Activated naive CD4-positive, alpha-beta T cell treated with anti-CD3 and anti-CD28 coated beads, Interleukin-2, amount 10 ng/mL, durations not matched to agents 7 days and 5 days (primary cell): ENCODE measurements around the gene KPNA2.
"Not testable (repeated sequence)": the region's sequence is repeated elsewhere in the genome, so short reads cannot be mapped to it uniquely, and the experiment has no call there.

Experiments used
- CTCF ChIA-PET: fragments of 350-600 bp; sonication (Branson Sonifier 250); formaldehyde crosslinking; loops from one replicate; lab custom pipeline; 2021; ENCODE audit warnings: antibody characterized with exemption; lab: Charles Lee
- DNase-seq: peaks from one replicate; pipeline ENCODE4 v3.0.0-alpha.2; 2020
- H3K27ac Mint-ChIP-seq: one replicate; pipeline ENCODE4 v1.8.0; 2021; ENCODE audit warnings: mild to moderate bottlenecking, moderate library complexity, mixed read lengths
- H3K27me3 Mint-ChIP-seq: one replicate; pipeline ENCODE4 v1.8.0; 2021; ENCODE audit warnings: mild to moderate bottlenecking, mixed read lengths
- H3K36me3 Mint-ChIP-seq: one replicate; pipeline ENCODE4 v1.8.0; 2021; ENCODE audit warnings: mixed read lengths
- H3K4me1 Mint-ChIP-seq: one replicate; pipeline ENCODE4 v1.8.0; 2021; ENCODE audit warnings: mixed read lengths
- H3K4me3 Mint-ChIP-seq: one replicate; pipeline ENCODE4 v1.8.0; 2021; ENCODE audit warnings: mild to moderate bottlenecking, moderate library complexity, mixed read lengths
- H3K9me3 Mint-ChIP-seq: one replicate; pipeline ENCODE4 v1.8.0; 2021; ENCODE audit warnings: mixed read lengths

Gene KPNA2

DNA sequence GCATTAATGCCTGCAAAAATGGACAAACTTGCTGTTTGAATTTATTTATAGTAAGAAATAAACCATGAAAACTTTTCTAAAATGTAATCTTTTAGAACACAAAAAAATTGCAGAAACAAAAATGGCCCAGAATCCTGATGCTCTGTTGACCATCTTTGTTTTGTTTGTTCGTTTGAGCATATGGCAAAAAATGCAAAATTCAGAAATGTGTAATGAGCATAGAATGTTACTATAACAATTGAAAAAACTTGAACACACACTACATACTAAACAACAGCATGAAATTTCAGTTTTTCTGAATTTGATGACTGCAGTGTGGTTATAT, 1.1 kb upstream of the KPNA2 start:
- no peak for DNase-seq
- Mint-ChIP-seq H3K4me3 (no peak overlapping the region), H3K36me3 (peaks cover 25% of the 10 kb centered on the region), H3K9me3 (no peaks in the 10 kb centered on the region), H3K27me3 (peaks cover 7% of the 10 kb centered on the region), H3K27ac (no peak overlapping the region), H3K4me1 (peaks cover 27% of the 10 kb centered on the region)
- CTCF ChIA-PET, result no interaction called here

DNA sequence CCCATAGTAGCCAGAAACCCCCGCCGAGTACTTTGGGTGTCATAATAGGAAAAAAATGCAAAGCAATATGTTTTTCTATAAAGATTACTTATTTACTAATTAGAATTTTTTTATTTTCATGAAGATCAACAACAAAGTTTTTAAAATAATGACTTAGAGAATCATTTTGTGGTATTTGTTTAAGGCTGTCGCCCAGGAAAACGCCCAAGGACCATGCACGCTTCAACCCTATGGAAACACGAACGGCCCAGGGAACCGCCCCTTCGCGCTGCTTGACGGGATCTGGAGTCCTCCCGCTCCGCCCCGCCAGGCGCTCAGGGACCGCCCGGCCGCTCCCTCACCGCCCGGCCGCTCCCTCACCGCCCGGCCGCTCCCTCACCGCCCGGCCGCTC, 408 bp upstream of the KPNA2 start:
- H3K27me3 Mint-ChIP-seq, result peaks cover 7% of the 10 kb centered on the region
- peak; percentile 95 for DNase-seq

DNA sequence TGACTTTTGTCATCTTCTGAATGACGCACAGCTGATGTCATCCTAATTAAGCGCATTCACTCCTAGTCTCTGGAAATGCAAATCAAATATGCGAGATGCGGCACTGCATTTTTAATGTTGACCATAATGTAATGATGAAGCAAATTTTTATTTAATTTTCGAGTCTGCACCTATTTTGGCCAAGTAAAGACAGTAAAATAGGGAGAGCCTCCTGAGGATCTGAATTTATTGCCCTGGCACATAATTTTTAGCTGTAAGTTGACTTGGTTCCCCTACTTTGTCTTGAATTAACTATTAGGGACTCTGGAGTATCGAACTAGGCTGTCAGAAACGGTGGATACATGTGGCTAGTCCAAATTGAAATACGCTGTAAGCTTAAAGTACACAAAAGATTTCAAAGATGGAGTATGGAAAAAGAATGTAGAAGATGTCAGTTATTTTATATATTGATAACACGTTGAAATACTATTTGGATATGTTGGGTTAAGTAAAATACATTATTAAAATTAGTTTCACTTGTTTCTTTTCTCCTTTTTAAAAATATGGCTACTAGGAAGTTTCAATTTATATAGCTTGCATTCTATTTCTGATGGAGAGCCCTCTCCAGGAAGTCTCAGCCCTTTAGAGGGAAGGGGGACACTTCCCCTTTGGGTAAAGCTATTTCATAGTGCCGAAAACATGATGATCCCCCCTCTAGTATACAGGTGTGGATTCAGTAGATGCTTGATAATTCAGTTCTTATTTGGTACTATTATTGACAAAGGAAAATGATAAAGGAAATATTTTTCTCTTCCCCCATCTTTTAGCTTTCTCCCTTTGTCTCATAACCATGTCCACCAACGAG, 991 bp downstream of the KPNA2 start:
- Mint-ChIP-seq H3K27me3 (peaks cover 4% of the 10 kb centered on the region), H3K27ac (peak overlapping the region; percentile 97), H3K9me3 (no peaks in the 10 kb centered on the region), H3K36me3 (peaks cover 35% of the 10 kb centered on the region), H3K4me1 (peaks cover 30% of the 10 kb centered on the region), H3K4me3 (peak overlapping the region; percentile 98)
- CTCF ChIA-PET, result no interaction called here
- DNase-seq, result no peak

More for the DNA sequence above, 408 bp upstream of the KPNA2 start:
- Mint-ChIP-seq H3K4me3 (peak overlapping the region; percentile 98), H3K36me3 (peaks cover 27% of the 10 kb centered on the region), H3K4me1 (peaks cover 27% of the 10 kb centered on the region), H3K9me3 (no peaks in the 10 kb centered on the region), H3K27ac (peak overlapping the region; percentile 97)
- CTCF ChIA-PET, result no interaction called here

DNA sequence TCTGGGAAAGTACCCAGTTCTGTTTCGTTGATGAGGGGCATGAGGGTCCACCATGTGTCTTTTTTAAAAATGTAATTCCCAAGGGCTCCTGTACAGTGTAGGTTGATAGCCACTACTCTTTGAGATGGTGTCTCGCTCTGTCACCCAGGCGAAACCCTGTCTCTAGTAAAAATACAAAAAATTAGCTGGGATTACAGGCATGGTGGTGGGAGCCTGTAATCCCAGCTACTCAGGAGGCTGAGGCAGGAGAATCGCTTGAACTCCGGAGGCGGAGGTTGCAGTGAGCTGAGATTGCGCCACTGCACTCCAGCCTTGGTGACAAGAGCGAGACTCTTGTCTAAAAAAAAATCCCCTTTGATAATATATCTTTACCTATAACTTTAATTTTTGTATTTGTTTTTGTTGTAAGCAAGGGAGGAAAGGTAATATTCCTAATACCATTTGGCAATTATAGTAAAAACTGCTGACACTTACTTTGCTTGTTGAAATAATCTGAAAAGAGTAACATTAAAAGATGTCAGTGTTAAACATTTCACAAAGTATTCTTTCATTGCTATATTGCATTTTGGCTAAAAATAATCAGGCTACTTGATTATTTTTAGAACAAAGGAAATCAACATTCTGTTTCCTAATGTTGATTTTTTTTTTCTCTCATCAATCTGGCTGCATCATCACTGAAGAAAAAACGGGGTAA, 11.8 kb downstream of the KPNA2 start:
- CTCF ChIA-PET, result interaction anchor here (0.7 kb wide), 1 partner anchor 635 kb away, joined by 3 read pairs; no protein-coding TSS in a partner anchor
- no peak for DNase-seq
- Mint-ChIP-seq H3K9me3 (no peaks in the 10 kb centered on the region), H3K4me3 (no peak overlapping the region), H3K27ac (no peak overlapping the region), H3K27me3 (no peaks in the 10 kb centered on the region), H3K36me3 (peaks cover 54% of the 10 kb centered on the region), H3K4me1 (peaks cover 9% of the 10 kb centered on the region)

DNA sequence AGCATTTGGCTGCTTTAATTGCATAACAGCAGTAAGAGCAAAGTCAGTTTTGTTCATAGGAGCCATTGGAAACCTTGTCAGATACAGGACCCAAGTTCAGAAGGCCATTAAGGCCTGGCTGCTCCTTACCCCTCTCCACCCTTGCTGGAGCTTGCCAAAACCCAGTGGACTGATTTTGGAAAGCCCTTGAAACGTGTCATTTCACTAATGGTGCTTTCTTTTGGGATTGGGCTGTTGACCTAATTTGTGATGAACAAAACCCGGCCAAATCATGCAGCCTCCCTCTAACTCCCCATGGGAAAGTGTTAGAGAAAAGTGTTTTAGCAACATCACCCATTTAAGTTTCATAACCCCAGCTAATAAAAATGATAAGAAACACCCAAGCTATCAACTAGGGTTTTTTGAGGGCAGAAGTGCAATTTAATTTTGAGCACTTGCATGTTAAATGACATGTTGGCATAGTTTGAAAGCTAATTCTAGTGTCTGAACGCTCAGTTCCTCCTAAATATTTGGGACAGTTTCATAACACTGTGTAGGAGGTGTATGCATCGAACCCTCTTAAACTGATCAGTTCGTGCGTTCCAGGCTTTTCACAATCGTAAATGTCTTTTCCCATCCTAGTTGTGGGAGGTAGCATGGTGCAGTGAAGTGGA, 12.5 kb downstream of the KPNA2 start:
- CTCF ChIA-PET, result interaction anchor here (0.7 kb wide), 1 partner anchor 634 kb away, joined by 3 read pairs; no protein-coding TSS in a partner anchor
- not testable (repeated sequence) for H3K27me3 Mint-ChIP-seq, H3K4me3 Mint-ChIP-seq, H3K27ac Mint-ChIP-seq, DNase-seq, H3K9me3 Mint-ChIP-seq, H3K4me1 Mint-ChIP-seq
- H3K36me3 Mint-ChIP-seq, result peaks cover 50% of the 10 kb centered on the region

DNA sequence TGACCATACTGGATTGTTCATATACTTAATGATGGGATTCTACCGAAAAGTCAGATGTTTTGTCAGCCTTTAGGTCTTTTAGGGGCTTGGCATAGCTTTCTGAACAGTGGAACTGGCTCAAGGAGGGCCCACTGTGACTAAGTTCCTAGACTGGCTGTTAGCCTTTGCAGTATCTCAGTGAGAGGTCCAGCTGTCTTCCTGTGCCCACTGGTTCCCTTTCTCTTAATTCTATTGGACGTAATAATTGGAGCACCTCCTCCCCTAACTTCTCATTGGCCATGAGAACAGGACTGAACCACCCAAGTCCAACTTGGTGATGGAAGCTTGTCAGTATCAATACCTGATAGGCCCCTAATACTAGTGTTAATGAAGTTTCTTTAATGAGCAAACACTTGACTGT, 13.5 kb downstream of the KPNA2 start:
- H3K36me3 Mint-ChIP-seq, result peaks cover 40% of the 10 kb centered on the region
- peaks cover 3% of the 10 kb centered on the region for H3K27me3 Mint-ChIP-seq
- no peak for DNase-seq
- peak overlapping the region; percentile 15 for H3K27ac Mint-ChIP-seq
- no peak overlapping the region for H3K4me3 Mint-ChIP-seq
- no peaks in the 10 kb centered on the region for H3K9me3 Mint-ChIP-seq
- CTCF ChIA-PET, result no interaction called here
- peaks cover 5% of the 10 kb centered on the region for H3K4me1 Mint-ChIP-seq

DNA sequence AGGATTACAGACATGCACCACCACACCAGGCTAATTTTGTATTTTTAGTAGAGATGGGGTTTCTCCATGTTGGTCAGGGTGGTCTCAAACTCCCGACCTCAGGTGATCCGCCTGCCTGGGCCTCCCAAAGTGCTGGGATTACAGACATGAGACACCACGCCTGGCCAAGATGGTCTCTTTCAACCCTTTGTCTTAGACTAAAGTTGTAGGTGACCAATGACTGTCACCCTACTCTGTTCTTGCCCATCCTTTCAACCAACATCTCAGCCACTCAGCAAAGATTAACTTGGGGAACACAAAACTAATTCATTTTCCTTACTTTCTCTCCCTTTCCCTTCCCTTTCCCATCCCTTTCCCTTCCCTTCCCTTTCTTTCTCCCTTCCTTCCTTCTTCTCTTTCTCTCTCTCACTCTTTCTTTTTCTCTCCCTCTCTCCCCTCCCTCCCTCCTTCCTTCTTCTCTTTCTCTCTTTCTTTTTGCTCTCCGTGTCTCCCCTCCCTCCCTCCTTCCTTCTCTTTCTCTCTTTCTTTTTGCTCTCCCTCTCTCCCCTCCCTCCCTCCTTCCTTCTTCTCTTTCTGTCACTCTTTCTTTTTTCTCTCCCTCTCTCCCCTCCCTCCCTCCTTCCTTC, 14.4 kb downstream of the KPNA2 start:
- Mint-ChIP-seq H3K4me1 (peaks cover 11% of the 10 kb centered on the region), H3K36me3 (peaks cover 32% of the 10 kb centered on the region)
- H3K27me3 Mint-ChIP-seq, H3K9me3 Mint-ChIP-seq, H3K27ac Mint-ChIP-seq, H3K4me3 Mint-ChIP-seq, CTCF ChIA-PET, DNase-seq: not testable (repeated sequence)

DNA sequence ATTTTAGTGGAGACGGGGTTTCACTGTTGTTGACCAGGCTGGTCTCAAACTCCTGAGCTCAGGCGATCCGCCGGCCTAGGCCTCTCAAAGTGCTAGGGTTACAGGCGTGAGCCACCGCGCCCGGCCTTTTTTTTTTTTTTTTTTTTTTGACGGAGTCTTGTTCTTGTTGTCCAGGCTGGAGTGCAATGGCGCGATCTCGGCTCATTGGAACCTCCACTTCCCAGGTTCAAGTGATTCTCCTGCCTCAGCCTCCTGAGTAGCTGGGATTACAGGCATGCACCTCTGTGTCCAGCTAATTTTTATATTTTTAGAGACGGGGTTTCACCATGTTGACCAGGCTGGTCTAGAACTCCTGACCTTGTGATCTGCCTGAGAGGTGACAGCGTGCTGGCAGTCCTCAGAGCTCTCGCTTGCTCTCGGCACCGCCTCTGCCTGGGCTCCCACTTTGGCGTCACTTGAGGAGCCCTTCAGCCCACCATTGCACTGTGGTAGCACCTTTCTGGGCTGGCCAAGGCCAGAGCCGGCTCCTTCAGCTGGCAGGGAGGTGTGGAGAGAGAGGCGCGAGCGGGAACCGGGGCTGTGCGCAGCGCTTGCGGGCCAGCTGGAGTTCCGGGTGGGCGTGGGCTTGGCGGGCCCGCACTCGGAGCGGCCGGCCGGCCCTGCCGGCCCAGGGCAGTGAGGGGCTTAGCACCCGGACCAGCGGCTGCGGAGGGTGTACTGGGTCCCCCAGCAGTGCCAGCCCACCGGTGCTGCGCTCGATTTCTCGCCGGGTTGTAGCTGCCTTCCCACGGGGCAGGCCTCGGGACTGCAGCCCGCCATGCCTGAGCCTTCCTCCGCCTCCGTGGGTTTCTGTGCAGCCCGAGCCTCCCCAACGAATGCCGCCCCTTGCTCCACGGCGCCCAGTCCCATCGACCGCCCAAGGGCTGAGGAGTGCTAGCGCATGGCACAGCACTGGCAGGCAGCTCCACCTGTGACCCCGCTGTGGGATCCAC, 16.1 kb downstream of the KPNA2 start:
- Mint-ChIP-seq H3K4me1 (peaks cover 11% of the 10 kb centered on the region), H3K36me3 (peaks cover 19% of the 10 kb centered on the region)
- H3K27me3 Mint-ChIP-seq, DNase-seq, CTCF ChIA-PET, H3K9me3 Mint-ChIP-seq, H3K27ac Mint-ChIP-seq, H3K4me3 Mint-ChIP-seq: not testable (repeated sequence)

DNA sequence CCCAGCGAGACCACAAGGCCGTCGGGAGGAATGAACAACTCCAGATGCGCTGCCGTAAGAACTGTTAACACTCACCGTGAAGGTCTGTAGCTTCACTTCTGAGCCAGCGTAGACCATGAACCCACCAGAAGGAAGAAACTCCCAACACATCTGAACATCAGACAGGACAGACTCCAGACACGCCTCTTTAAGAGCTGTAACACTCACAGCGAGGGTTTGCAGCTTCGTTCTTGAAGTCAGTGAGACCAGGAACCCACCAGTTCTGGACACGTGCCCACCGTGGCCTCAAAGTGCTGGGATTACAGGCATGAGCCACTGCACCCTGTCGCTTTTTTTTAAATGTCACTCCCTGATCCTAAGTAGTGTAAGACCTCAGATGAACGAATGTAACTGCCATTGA, 17.3 kb downstream of the KPNA2 start:
- Mint-ChIP-seq H3K36me3 (peaks cover 11% of the 10 kb centered on the region), H3K9me3 (no peaks in the 10 kb centered on the region), H3K27ac (no peak overlapping the region), H3K27me3 (peaks cover 8% of the 10 kb centered on the region), H3K4me3 (no peak overlapping the region), H3K4me1 (peaks cover 16% of the 10 kb centered on the region)
- CTCF ChIA-PET, result no interaction called here
- DNase-seq, result no peak

DNA sequence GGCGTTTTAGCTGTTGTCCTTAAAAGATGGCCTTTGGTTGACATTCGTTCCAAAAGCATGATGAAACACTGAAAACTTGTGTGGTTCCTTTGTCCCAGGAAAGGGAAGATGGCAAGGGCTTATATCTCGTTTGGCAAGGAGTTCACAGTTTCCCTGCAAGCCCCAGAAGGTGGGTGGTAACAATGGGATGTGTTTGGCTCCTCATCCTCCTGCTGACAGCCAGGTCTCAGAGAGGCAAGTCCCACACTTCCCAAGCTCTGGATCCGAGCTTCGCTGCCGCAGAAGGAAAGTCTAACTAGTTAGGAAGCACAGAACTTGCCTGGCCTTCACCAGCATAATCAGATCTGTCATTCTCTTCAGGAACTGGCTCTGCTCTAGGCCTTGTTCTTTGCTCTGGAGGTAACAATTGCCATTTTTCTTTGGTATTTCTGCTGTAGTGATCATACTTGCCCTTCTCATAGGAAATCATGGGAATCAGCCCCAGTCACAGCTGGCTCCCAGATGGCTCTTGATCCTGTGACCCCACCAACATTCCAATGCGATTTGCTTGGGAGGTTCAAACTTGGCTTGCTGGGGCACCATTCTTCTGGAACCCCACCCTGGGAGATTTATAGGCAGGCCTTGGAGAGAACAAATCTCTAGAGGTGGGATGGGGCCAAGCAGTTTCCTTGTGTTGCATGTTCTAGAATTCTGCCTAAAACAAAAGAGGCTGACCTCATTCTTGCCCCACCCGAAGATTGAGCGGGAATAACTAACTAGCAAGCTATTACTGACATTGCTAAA, 17.9 kb downstream of the KPNA2 start:
- peaks cover 16% of the 10 kb centered on the region for H3K4me1 Mint-ChIP-seq
- peaks cover 13% of the 10 kb centered on the region for H3K27me3 Mint-ChIP-seq
- no peak overlapping the region for H3K27ac Mint-ChIP-seq
- no peaks in the 10 kb centered on the region for H3K9me3 Mint-ChIP-seq
- CTCF ChIA-PET, result no interaction called here
- H3K36me3 Mint-ChIP-seq, result peaks cover 8% of the 10 kb centered on the region
- DNase-seq, result no peak
- H3K4me3 Mint-ChIP-seq, result no peak overlapping the region

DNA sequence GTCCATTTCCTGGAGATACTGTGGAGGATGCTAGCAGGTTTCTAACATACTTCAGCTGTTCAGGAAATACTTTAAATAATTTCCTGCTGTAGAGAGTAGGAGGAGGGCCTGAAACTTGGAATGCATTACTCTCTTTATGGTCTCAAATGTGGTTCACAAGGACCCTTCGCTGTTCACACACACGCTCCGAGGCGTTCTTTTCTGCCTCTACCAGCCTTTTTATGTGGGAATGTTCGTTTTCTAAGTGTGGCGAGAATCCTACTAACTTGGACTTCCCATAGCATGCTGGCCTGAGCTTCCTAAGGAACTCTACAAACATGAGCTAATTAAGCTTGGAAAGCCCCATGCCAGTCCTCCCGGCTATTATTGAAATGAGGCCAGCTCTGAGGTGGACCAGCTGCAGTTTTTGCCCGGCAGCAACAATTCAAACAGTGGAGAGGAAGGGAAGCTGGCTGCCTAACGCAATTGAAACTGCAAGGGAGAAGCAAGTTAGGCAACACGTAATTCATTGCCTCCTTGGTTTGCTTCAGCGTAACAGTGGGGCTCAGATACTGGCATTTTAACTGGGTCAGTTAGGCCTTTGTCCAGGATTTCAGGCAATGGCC, 18.9 kb downstream of the KPNA2 start:
- CTCF ChIA-PET, result no interaction called here
- H3K9me3 Mint-ChIP-seq, result no peaks in the 10 kb centered on the region

DNA sequence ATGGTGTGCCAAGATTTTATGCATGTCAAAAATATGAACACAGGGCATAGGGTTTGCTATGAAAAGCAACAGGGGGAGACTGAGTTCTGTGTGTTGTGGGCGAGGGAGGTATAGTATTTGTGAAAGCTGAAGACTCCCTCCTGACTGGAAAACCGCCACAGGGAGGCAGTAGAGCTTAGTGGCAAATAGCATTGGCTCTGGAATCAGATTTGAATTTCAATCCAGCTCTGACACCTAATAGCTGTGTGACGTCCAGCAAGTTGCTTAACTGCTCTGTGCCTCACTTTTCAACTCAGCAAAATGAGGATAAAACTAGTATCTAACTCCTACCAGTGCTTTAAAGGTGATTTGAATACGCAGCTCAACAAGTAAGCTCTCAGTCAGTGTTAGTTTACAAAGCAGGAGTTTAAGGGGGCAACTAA, 22.0 kb downstream of the KPNA2 start:
- no peak overlapping the region for H3K27ac Mint-ChIP-seq
- peak; percentile 71 for DNase-seq
- H3K27me3 Mint-ChIP-seq, result peaks cover 34% of the 10 kb centered on the region
- no peaks in the 10 kb centered on the region for H3K9me3 Mint-ChIP-seq
- H3K4me3 Mint-ChIP-seq, result no peak overlapping the region
- H3K4me1 Mint-ChIP-seq, result peaks cover 33% of the 10 kb centered on the region
- CTCF ChIA-PET, result interaction anchor here (0.7 to 1.4 kb wide), 6 partner anchors 115 to 406 kb away, joined by 3 to 7 read pairs (median 4); no protein-coding TSS in a partner anchor
- no peaks in the 10 kb centered on the region for H3K36me3 Mint-ChIP-seq

More for the DNA sequence above, 18.9 kb downstream of the KPNA2 start:
- DNase-seq, result no peak
- peaks cover 23% of the 10 kb centered on the region for H3K27me3 Mint-ChIP-seq
- peaks cover 16% of the 10 kb centered on the region for H3K4me1 Mint-ChIP-seq
- H3K4me3 Mint-ChIP-seq, result no peak overlapping the region
- H3K27ac Mint-ChIP-seq, result no peak overlapping the region
- H3K36me3 Mint-ChIP-seq, result peaks cover 2% of the 10 kb centered on the region
